ACC112 (cell line): ENCODE measurements around the gene SNX27.

Experiments used
- H2AFZ ChIP-seq: fragments of 200-600 bp; sonication (generic); one replicate; pipeline ENCODE4 v1.6.0; 2017; ENCODE audit warnings: antibody characterized with exemption, low read length; ENCODE audit not compliant: unreplicated experiment
- H3K27ac ChIP-seq: fragments of 200-600 bp; sonication (generic); 2 replicates; pipeline ENCODE4 v1.5.1; 2014; ENCODE audit warnings: low read depth, mild to moderate bottlenecking, antibody characterized with exemption, low read length, moderate library complexity
- H3K27me3 ChIP-seq: fragments of 200-600 bp; sonication (generic); 2 replicates; pipeline ENCODE4 v1.6.1; 2014; ENCODE audit warnings: mild to moderate bottlenecking, antibody characterized with exemption, low read length, moderate library complexity, mixed read lengths; ENCODE audit not compliant: insufficient read depth
- H3K36me3 ChIP-seq: fragments of 200-600 bp; sonication (generic); 2 replicates; pipeline ENCODE4 v1.6.1; 2016; ENCODE audit warnings: mild to moderate bottlenecking, antibody characterized with exemption, low read length, moderate library complexity, mixed read lengths; ENCODE audit not compliant: insufficient read depth
- H3K4me1 ChIP-seq: fragments of 200-600 bp; sonication (generic); one replicate; pipeline ENCODE4 v1.6.1; 2016; ENCODE audit warnings: low read length, mixed read lengths; ENCODE audit not compliant: insufficient read depth, unreplicated experiment, control insufficient read depth
- H3K4me3 ChIP-seq: fragments of 200-600 bp; sonication (generic); 2 replicates; pipeline ENCODE4 v1.5.1; 2014; ENCODE audit warnings: mild to moderate bottlenecking, low read depth, low read length
- H3K79me2 ChIP-seq: fragments of 200-600 bp; sonication (generic); one replicate; pipeline ENCODE4 v1.6.0; 2016; ENCODE audit warnings: low read length; ENCODE audit not compliant: control insufficient read depth, unreplicated experiment, insufficient read depth

Gene SNX27

DNA sequence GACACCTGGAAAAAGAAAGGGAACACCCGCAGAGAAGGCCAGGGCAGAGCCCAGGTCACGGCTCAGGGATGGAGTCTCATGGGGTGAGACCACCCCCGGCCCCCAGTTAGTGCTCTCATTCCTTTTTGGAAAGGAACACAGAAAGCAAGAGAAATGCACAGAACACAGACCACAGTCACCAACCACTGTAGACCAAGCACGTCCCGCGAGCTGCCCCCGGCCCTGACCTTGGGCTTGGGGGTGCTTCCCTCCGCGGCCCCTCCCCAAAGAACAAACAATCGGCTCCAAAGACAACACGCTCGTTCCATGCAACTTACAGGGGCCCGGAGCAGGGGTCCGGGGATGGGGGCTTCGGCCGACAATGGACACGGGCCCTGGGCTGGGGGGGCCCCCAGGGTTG is 92.0 kb downstream of the SNX27 start:
- no peak overlapping the region for H3K4me3 ChIP-seq
- no peak overlapping the region for H2AFZ ChIP-seq
- no peaks in the 10 kb centered on the region for H3K79me2 ChIP-seq
- H3K27ac ChIP-seq: no peak overlapping the region
- H3K4me1 ChIP-seq: no peaks in the 10 kb centered on the region
- peaks cover 4% of the 10 kb centered on the region; the same call in 1 of the 2 replicates for H3K36me3 ChIP-seq
- H3K27me3 ChIP-seq: no peaks in the 10 kb centered on the region

DNA sequence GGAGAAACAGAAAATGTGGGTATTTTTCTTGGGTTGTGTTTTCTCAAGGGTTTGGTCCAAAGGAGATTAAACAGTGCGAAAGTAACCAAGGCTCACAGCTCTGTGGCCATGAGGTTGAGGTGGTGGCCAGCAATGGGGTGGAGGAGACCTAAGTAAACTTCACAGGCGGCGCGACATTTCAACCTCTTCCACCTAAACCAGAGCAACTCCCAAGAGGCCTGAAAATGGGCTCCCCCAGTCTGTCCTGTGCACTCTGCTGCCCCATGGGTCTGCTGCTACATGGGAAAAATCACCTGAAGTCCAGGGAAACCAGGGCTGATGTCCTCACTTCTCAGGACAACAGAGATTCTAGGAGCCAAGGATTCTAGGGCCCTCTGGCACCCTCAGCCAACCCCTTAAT is 92.4 kb downstream of the SNX27 start:
- Histone ChIP-seq H3K27me3 (no peaks in the 10 kb centered on the region), H3K4me1 (no peaks in the 10 kb centered on the region), H3K4me3 (no peak overlapping the region), H3K36me3 (peaks cover 3% of the 10 kb centered on the region; the same call in 1 of the 2 replicates), H2AFZ (no peak overlapping the region), H3K79me2 (no peaks in the 10 kb centered on the region), H3K27ac (no peak overlapping the region)

DNA sequence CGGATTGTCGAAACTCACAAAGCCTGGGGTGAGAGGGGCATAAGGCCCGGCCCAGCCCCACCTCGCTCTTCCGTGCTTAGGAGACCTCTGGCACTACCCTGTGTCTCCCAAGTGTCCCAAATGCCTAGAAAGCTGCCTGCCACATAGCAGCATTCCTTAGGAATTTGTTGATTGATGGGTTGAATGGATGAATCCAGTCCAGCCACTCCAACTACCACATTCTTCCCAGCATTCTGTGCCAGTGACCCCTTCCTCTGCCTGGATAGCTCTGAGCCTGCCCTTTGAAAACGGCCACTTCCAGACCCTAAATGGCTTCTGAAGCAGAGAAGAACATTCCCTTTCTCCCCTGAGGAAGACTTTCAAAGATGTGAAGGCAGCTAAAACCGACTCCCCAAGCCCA is 93.3 kb downstream of the SNX27 start:
- no peaks in the 10 kb centered on the region; the same call in 1 of the 2 replicates for H3K36me3 ChIP-seq
- H3K4me1 ChIP-seq: no peaks in the 10 kb centered on the region
- no peak overlapping the region for H2AFZ ChIP-seq
- H3K79me2 ChIP-seq: no peaks in the 10 kb centered on the region
- H3K4me3 ChIP-seq: no peak overlapping the region
- no peaks in the 10 kb centered on the region for H3K27me3 ChIP-seq
- H3K27ac ChIP-seq: no peak overlapping the region

DNA sequence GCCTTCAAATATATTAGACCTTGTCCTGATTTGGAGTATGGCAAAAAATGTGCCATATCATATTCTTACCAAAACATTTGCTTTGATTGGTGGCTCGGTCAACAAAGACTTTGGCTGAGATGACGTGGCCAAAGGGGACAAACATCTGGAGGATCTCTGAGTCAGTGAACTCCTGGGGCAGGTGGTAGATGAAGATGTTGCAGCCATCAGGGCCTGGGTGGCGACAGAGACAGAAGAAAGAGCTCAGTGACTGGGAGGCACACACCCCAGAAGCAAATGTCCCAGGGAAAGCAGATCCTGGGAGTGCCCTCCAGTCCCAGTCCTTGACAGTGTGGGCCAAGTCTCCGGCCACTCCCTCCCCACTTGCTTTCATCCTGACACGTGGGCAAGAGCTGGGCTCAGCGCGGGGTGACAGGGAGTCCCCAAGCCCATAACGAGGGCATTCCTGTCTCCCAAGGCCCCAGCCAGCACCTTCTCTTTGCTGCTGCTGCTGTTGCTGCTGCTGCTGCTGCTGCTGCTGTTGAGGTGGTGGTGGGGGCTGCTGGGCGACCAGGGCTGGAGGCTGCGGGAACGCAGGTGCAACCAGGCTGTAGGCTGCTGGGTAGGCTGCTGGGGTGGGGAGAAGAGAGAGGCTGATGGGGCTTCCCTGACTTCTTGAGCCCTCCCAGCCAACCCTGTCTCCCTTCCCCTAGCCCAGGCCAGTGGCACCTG is 94.1 kb downstream of the SNX27 start:
- Histone ChIP-seq H3K79me2 (no peaks in the 10 kb centered on the region), H3K4me1 (no peaks in the 10 kb centered on the region), H3K27ac (no peak overlapping the region), H3K4me3 (no peak overlapping the region), H3K27me3 (no peaks in the 10 kb centered on the region), H3K36me3 (no peaks in the 10 kb centered on the region), H2AFZ (no peak overlapping the region)

DNA sequence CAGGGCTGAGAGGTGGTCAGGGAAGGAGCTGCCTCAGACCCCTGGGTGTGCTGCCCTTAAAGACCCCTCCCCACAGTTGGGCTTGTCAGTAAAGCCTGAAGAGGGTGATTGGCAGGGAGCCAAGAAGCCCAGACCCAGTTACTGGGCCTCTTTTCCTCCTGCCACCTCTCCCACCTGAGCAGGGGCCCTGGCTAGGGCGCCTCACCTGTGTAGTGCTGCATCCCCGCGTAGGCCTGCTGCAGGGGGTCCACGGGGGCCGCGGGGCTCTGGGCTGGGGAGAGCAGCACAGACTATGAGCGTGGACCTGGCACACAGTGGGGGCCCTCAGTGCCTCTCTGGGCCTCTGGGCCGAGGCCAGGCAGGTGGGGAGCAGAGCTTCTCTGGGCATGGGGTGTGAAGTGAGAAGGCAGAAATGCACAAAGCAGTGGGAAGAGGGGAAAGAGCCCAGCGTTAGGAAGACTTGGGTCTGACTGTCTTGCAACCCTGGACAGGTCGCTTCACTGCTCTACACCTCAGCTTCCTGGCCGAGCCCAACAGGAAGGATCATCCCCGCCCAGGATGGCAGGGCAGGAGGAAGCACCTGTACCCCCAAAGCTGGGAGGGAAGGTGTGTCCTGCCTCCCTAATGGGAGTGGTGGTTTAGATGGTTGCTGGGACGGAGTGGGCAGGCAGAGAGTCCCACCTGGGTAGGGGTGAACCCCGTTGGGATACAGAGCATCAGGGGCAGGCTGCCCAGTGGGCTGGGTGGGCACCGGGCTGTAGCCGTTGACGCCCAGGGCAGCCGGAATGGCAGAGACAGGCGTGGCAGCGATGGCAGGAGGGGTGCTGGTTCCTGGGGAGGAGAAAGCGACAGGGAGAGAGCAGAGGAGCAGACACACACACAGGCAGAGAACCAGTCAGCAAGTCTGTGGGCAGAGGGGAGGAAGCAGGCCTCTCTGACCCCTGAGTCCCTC is 94.9 kb downstream of the SNX27 start:
- Histone ChIP-seq H2AFZ (no peak overlapping the region), H3K27ac (no peak overlapping the region), H3K36me3 (no peaks in the 10 kb centered on the region)

DNA sequence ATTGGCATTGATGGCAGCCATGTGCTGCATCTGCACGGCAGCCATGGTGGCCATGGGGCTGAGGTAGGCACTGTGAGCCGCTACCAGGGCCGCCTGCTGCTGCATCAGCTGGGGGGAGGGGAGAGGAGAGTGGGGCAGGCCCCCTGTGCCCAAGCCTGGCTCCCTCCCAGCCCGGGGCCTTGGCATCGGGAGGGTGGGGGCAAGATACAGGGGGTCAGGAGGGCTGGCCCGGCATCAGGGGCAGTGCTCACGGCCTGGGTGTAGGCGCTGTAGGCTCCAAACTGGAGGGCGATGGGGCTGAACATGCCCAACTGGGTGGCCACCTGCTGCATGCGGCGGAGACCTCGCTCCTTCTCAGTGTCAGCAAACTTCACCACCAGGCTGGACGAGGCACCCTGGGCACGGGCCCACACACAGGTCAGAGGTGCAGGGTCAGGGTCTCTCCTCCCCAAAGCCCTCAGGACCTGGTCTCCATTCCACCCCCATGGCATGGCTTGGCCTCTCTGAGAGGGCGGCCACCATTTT is 95.8 kb downstream of the SNX27 start:
- Histone ChIP-seq H3K4me3 (no peak overlapping the region), H3K36me3 (no peaks in the 10 kb centered on the region), H3K79me2 (no peaks in the 10 kb centered on the region), H3K27ac (no peak overlapping the region), H2AFZ (no peak overlapping the region), H3K27me3 (peaks cover 8% of the 10 kb centered on the region; the same call in 1 of the 2 replicates), H3K4me1 (no peaks in the 10 kb centered on the region)

More for the DNA sequence above, 94.9 kb downstream of the SNX27 start:
- no peaks in the 10 kb centered on the region for H3K4me1 ChIP-seq
- no peak overlapping the region for H3K4me3 ChIP-seq
- H3K79me2 ChIP-seq: no peaks in the 10 kb centered on the region
- H3K27me3 ChIP-seq: 0 out of 2 replicates have a peak, but pooled peaks cover 3% of the 10 kb centered on the region

DNA sequence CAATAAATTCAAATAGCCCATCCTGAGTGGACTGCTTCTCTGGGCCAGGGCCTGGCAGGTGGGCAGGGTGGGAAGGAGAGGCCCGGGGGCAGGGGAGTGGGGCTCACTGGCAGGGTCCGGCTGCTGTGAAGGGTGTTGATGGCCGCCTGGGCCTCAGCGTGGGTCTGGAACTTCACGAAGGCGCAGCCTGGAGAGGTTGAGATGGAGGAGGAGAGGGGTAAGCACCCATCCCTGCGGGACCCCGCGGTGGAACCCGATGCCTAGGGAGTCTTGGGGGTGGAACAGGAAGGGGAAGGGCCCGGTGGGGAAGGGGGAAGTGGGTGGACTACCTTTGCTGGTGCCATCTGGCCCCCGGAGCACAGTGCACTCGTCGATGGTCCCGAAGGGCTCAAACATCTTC is 97.0 kb downstream of the SNX27 start:
- H3K36me3 ChIP-seq: no peaks in the 10 kb centered on the region
- no peak overlapping the region for H3K27ac ChIP-seq
- peaks cover 18% of the 10 kb centered on the region for H3K27me3 ChIP-seq
- no peak overlapping the region for H3K4me3 ChIP-seq
- no peaks in the 10 kb centered on the region for H3K79me2 ChIP-seq
- H3K4me1 ChIP-seq: no peaks in the 10 kb centered on the region
- no peak overlapping the region for H2AFZ ChIP-seq

DNA sequence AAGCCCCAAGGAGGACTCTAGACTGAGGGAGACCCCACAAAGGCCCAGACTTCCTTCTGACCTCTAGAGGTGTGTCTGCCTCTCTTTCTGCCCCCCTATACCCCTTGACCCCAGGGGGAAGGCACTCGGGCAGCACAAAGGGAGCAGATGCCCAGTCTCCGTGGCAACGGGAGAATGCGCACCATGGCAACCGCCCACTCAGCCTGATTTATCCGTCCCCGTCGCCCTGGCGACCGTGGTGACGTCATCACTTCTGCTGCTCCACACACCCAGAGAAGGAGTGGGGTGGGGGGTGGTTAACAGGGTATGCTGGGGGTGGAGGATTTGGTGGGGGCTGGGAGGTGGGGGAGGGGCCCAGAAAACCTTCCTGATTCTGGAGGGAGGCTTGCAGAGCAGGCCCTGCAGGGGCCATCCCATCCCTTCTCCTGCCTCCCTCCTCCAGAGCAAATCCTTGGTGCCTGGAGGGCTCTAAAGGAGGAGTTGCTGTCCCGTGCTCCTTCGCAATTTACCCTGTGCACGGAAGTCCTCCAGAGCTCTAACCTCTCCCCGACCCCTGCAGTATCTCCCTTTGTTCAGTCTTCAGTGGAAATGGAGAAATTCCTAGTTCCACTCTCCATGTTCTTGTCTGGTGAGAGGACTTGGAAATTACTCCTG is 98.5 kb downstream of the SNX27 start:
- Histone ChIP-seq H2AFZ (no peak overlapping the region), H3K36me3 (no peaks in the 10 kb centered on the region), H3K27ac (no peak overlapping the region), H3K4me1 (no peaks in the 10 kb centered on the region), H3K79me2 (no peaks in the 10 kb centered on the region), H3K4me3 (no peak overlapping the region), H3K27me3 (peaks cover 31% of the 10 kb centered on the region)

DNA sequence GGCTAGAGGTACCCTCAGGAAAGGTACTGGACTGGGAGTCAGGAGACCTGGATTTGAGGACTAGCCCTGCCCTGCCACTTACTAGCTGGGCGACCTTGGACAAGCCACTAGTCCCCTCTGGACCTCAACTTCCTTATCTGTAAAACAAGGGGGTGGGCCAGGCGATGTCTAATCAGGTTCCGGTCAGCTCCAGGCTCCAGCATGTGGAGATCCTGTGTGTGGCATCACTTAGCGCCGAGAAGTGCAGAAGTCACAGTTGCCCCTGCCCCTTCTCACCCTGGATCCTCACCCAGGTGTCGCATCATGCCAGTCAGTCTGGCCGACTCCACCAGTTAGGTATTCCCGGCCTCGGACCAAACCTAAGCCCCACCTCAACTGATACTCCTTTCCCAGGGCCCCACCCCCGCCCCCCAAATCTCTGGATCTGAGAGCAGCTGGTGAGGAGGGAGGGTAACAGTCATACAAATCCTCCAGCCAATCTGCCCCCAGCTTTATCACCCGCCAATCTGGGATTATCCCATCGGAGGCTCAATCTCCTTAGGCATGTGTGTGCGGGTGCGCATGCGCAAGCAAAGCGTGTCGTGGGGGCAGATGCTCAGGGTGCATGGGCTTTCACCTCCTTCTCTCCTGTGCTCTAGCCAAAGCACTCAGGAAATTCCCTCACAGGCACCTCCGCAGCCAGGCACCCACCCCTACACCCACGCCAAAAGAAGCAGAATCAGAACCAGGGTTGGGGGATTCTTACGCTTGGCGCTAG is 99.4 kb downstream of the SNX27 start:
- Histone ChIP-seq H2AFZ (no peak overlapping the region), H3K4me1 (no peaks in the 10 kb centered on the region), H3K27me3 (peaks cover 40% of the 10 kb centered on the region), H3K36me3 (no peaks in the 10 kb centered on the region), H3K4me3 (no peak overlapping the region), H3K27ac (no peak overlapping the region), H3K79me2 (no peaks in the 10 kb centered on the region)

DNA sequence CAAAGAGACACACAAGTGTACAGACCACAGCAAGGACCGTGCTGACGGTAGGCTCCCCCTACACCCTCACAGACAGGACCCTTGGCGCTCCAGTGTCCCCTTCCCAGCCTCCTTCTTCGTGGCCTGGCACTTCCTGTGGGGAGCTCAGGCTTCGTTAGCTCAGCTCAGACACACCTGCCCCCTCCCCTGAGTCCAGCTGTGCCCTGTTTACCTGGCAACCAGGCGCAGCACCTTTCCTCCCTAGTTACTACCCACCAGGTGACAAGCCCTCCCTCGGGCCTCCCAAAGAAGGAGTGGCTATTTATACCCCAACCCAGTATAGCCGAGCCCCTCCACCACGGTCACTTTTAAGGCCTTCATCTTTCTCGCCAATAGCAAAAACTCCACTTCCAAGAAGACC is 100.1 kb downstream of the SNX27 start:
- Histone ChIP-seq H3K27me3 (peaks cover 46% of the 10 kb centered on the region), H3K79me2 (no peaks in the 10 kb centered on the region), H3K27ac (no peak overlapping the region), H3K4me3 (no peak overlapping the region), H3K36me3 (no peaks in the 10 kb centered on the region), H2AFZ (no peak overlapping the region), H3K4me1 (no peaks in the 10 kb centered on the region)
